ENCODE data around the gene OR52E5. TPM values are rescaled to one million over a fixed set of nuclear protein-coding genes. Genes with fewer than 3 reads are reported as not detected.

Gene OR52E5
- total RNA-seq, 4 donors from 2014 or later, result not detected

- no peak for DNase-seq (ENCODE audit: low spot score in 2 of 2)
- intact Hi-C loops (cut with DNase I; ENCODE audit: low total_unique reads), result no loop called here
- no peak overlapping the region for H3K4me3 ChIP-seq (ENCODE audit: low read depth, poor library complexity, severe bottlenecking)
- no peak for TF ChIP-seq CTCF (IDR thresholded peaks at IDR 0.05)
- no peak for TF ChIP-seq POLR2A (IDR thresholded peaks at IDR 0.05)
- WGBS, 2 donors, result 39 to 44% methylated on average over 2 of the region's 2 CpGs
Observed at GRCh38 chr11:5878564-5878963, 14.4 kb upstream of the OR52E5 start.

DNA sequence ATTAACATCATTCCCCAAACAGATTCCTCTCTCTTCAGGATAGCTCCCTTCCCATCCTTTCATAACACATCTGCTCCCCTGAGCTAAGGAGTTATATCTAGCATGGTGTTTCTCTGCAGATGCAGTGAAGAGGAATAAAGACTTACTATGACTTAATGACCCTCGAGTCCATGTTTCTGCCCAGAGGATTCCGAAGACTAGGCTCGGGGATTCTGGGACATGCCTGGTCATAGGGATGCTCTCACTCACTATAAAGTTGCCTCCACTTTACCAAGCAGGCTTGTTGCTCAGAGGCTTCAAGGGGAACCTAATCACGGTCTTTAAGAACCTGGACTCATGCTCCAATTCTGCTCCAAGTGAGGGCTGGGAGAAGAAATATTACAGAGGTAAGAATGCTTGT is 12.7 kb upstream of the OR52E5 start, which contains the start of gene OR52E4:
TSS of gene OR52E4 (plus strand) at position 301 of the 400 bp plus-strand sequence. CDS start 3,664 bp downstream, outside the sequence.
- DNase-seq (ENCODE audit: low spot score in 2 of 2), result no peak
- H3K4me3 ChIP-seq (ENCODE audit: low read depth, poor library complexity, severe bottlenecking), result no peak within 1 kb of the TSS
- intact Hi-C loops (cut with DNase I; ENCODE audit: low total_unique reads), result no loop called here
- 74 to 82% methylated on average over 4 of the region's 4 CpGs for WGBS, 2 donors
- no peak for TF ChIP-seq CTCF (IDR thresholded peaks at IDR 0.05)
- no peak for TF ChIP-seq POLR2A (IDR thresholded peaks at IDR 0.05)

DNA sequence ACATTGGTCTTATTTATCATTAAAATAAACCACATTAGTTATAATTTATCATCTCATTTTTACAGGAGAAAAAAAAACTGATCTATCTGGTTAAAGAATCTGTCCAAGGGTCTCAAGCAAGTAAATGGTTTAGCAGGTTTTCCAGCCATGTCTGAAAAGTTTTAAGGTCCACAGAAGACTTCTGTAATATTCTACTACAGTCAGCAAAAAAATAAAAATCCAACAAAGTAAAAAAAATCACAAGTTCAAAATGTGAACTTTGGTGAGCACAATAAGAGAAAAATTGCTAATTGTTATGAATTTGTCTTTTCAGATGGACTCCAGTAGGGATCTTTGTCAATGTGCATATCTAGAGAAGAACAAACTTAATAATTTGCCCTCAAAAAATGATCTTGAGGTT is 11.3 kb upstream of the OR52E5 start:
- no peak for TF ChIP-seq POLR2A (IDR thresholded peaks at IDR 0.05)
- no peak for TF ChIP-seq CTCF (IDR thresholded peaks at IDR 0.05)
- no peak for DNase-seq (ENCODE audit: low spot score in 2 of 2)
- H3K4me3 ChIP-seq (ENCODE audit: low read depth, poor library complexity, severe bottlenecking), result no peak overlapping the region
- intact Hi-C loops (cut with DNase I; ENCODE audit: low total_unique reads), result no loop called here

- no peak for DNase-seq (ENCODE audit: low spot score in 2 of 2)
- no peak for TF ChIP-seq POLR2A (IDR thresholded peaks at IDR 0.05)
- no peak for TF ChIP-seq CTCF (IDR thresholded peaks at IDR 0.05)
- intact Hi-C loops (cut with DNase I; ENCODE audit: low total_unique reads), result no loop called here
- WGBS, 2 donors, result 73 to 75% methylated on average over 3 of the region's 3 CpGs
- H3K4me3 ChIP-seq (ENCODE audit: low read depth, poor library complexity, severe bottlenecking), result no peak overlapping the region
Observed at GRCh38 chr11:5887172-5887571, 5.8 kb upstream of the OR52E5 start.

- intact Hi-C loops (cut with DNase I; ENCODE audit: low total_unique reads), result no loop called here
- WGBS, 2 donors, result 55 to 85% methylated on average over 1 of the region's 1 CpG
Observed at GRCh38 chr11:5887661-5888060, 5.3 kb upstream of the OR52E5 start.

More at GRCh38 chr11:5887661-5888060, 5.3 kb upstream of the OR52E5 start:
- TF ChIP-seq POLR2A (IDR thresholded peaks at IDR 0.05) (no peak), CTCF (IDR thresholded peaks at IDR 0.05) (no peak)
- H3K4me3 ChIP-seq (ENCODE audit: low read depth, poor library complexity, severe bottlenecking), result no peak overlapping the region
- DNase-seq (ENCODE audit: low spot score in 2 of 2), result no peak
